Activated naive CD8-positive, alpha-beta T cell (primary cell): ENCODE measurements around the gene SHISA5.
"Not testable (repeated sequence)": the region's sequence is repeated elsewhere in the genome, so short reads cannot be mapped to it uniquely, and the experiment has no call there.

ENCODE experiments used
- H3K27ac Mint-ChIP-seq: one replicate; pipeline ENCODE4 v1.8.0; 2021; ENCODE audit warnings: mixed read lengths
- H3K27me3 Mint-ChIP-seq: one replicate; pipeline ENCODE4 v1.8.0; 2021; ENCODE audit warnings: mixed read lengths
- H3K36me3 Mint-ChIP-seq: one replicate; pipeline ENCODE4 v1.8.0; 2021; ENCODE audit warnings: mixed read lengths
- H3K4me1 Mint-ChIP-seq: one replicate; pipeline ENCODE4 v1.8.0; 2021; ENCODE audit warnings: low read depth, mixed read lengths
- H3K4me3 Mint-ChIP-seq: one replicate; pipeline ENCODE4 v1.8.0; 2021; ENCODE audit warnings: mild to moderate bottlenecking, mixed read lengths
- H3K9me3 Mint-ChIP-seq: one replicate; pipeline ENCODE4 v1.8.0; 2021; ENCODE audit warnings: low read depth, mixed read lengths

The SHISA5 gene

DNA sequence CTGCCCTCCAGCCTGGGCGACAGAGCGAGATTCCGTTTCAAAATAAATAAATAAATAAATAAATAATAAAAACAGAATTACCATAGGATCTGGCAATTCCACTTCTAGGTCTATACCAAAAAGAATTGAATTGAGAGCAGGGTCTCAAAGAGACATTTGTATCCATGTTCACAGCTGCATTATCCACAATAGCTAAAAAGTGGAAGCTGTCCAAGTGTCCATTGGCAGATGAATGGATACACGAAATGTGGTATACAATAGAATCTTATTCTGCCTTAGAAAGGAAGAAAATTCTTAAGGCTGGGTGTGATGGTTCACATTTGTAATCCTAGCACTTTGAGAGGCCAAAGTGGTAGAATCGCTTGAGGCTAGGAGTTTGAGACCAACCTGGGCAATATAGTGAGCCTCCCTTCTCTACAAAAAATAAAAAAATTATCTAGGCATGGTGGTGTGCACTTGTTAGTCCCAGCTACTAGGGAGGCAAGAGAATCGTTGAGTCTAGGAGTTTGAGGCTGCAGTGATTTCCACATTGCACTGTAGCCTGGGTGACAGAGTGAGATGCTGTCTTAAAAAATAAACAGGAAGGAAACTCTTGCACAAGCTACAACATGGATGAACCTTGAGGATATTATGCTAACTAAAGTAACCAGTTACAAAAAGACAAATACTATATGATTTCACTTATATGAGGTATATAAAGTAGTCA is 28.4 kb upstream of the SHISA5 start:
- no peaks in the 10 kb centered on the region for H3K27me3 Mint-ChIP-seq
- no peak overlapping the region for H3K4me3 Mint-ChIP-seq
- H3K27ac Mint-ChIP-seq = no peak overlapping the region
- H3K36me3 Mint-ChIP-seq = peaks cover 5% of the 10 kb centered on the region
- H3K9me3 Mint-ChIP-seq = no peaks in the 10 kb centered on the region
- peaks cover 7% of the 10 kb centered on the region for H3K4me1 Mint-ChIP-seq

DNA sequence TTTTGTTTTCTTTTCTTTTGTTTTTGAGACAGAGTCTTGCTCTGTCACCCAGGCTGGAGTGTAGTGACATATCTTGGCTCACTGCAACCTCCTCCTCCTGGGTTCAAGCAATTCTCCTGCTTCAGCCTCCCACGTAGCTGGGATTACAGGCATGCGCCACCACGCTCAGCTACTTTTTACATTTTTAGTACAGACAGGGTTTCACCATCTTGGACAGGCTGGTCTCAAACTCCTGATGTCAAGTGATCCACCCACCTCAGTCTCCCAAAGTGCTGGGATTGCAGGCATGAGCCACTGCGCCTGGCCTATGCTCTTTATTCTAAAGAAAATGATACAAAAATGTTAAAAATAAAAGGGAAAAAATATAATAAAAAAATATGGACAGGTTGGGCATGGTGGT is 26.7 kb upstream of the SHISA5 start:
- not testable (repeated sequence) for H3K36me3 Mint-ChIP-seq, H3K9me3 Mint-ChIP-seq, H3K27ac Mint-ChIP-seq, H3K4me1 Mint-ChIP-seq, H3K27me3 Mint-ChIP-seq, H3K4me3 Mint-ChIP-seq

DNA sequence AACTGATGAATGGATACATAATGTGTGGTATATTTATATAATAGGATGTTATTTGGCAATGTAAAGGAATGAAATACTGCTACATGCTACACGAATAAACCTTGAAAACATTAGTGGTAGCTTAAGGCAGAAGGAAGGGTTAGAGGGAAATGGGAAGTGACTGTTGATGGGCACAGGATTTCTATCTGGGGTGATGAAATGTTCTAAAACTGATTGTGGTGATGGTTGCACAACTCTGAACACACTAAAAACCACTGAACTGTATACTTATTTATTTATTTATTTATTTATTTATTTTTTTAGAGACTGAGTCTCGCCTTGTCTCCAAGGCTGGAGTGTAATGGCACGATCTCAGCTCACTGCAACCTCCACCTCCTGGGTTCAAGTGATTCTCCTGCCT is 24.8 kb upstream of the SHISA5 start:
- no peaks in the 10 kb centered on the region for H3K9me3 Mint-ChIP-seq
- H3K27ac Mint-ChIP-seq = no peak overlapping the region
- peaks cover 5% of the 10 kb centered on the region for H3K4me1 Mint-ChIP-seq
- no peaks in the 10 kb centered on the region for H3K27me3 Mint-ChIP-seq
- no peak overlapping the region for H3K4me3 Mint-ChIP-seq
- H3K36me3 Mint-ChIP-seq = peaks cover 2% of the 10 kb centered on the region

DNA sequence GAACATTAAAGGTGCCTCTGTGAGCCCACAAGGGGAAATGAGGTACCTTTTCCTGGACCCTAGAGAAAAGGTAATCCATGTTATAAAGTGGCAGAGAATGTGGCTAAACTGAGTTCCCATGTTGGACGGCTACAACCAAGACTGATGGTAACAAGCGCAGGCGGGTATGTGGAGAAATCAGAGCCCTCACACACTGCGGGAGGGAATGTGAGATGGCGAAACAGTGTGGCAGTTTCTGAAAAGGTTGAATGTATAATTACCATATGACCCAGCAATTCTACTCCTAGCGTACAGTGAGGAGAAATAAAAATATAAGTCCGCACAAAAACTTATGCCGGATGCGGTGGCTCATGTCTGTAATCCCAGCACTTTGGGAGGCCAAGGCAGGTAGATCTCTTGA is 24.1 kb upstream of the SHISA5 start:
- Mint-ChIP-seq H3K4me1 (peaks cover 5% of the 10 kb centered on the region), H3K27ac (no peak overlapping the region), H3K36me3 (peaks cover 2% of the 10 kb centered on the region), H3K4me3 (no peak overlapping the region), H3K9me3 (no peaks in the 10 kb centered on the region), H3K27me3 (no peaks in the 10 kb centered on the region)

DNA sequence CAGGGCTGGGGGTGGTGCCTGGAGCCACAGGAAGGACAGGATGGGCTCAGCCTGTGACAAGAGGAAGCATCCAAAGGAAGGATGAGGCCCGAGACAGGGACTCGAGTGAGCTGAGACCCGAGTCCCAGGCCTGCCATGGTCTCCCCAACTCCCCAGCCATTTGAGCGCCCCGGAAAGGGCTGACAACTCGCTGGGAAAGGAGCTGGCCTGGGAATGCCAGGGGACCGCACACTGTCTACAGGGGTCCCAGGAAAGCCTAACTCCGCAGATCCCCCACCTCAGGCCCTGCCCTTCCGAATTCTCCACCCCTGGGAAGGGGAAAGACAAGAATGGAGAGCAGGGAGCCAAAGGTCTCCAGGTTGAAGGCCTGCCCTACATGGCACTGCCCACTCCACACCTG is 21.0 kb upstream of the SHISA5 start:
- Mint-ChIP-seq H3K4me1 (peaks cover 3% of the 10 kb centered on the region), H3K27ac (no peak overlapping the region), H3K36me3 (no peaks in the 10 kb centered on the region), H3K27me3 (no peaks in the 10 kb centered on the region), H3K9me3 (no peaks in the 10 kb centered on the region), H3K4me3 (no peak overlapping the region)

DNA sequence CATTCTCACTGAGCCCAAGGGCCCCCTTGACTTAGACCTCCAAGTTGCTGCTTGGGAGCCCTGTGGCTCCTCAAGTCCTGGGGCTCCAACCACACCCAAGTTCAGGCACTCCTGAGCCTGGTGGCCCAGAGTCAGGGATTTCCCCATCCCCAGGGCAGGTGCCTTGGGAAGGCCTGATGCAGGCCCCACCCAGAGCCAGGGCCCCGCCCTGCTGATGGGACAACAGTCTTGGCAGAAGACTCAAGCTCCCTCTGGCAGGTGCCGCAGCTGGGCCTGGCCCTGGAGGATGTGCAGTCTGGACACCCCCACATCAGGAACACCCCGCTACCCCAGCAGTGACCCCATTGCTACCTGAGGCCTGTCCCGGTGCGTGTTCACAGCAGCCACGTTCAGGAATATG is 17.7 kb upstream of the SHISA5 start:
- H3K27me3 Mint-ChIP-seq = no peaks in the 10 kb centered on the region
- H3K36me3 Mint-ChIP-seq = no peaks in the 10 kb centered on the region
- H3K4me3 Mint-ChIP-seq = no peak overlapping the region
- no peak overlapping the region for H3K27ac Mint-ChIP-seq
- H3K4me1 Mint-ChIP-seq = peaks cover 36% of the 10 kb centered on the region
- H3K9me3 Mint-ChIP-seq = no peaks in the 10 kb centered on the region

DNA sequence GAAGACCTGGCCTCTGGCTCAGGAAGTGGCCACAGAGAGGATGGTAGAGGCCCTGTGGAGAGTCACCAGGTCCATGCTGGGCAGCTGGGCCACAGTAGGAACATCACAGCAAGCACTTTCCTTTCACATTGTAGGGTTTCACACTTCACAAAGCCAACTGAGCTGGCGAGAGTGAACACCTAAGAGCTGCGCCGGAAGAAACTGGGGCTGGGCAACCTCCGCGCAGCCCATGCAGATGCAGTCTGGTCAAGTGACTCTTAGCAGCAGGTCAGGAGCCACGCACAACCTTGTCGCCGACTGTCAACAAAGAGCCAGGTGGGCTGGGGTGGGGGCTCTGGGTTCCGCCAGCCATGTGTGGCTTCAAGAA is 15.3 kb upstream of the SHISA5 start:
- no peak overlapping the region for H3K27ac Mint-ChIP-seq
- H3K9me3 Mint-ChIP-seq = no peaks in the 10 kb centered on the region
- no peaks in the 10 kb centered on the region for H3K27me3 Mint-ChIP-seq
- no peak overlapping the region for H3K4me3 Mint-ChIP-seq
- no peaks in the 10 kb centered on the region for H3K36me3 Mint-ChIP-seq
- peaks cover 56% of the 10 kb centered on the region for H3K4me1 Mint-ChIP-seq

DNA sequence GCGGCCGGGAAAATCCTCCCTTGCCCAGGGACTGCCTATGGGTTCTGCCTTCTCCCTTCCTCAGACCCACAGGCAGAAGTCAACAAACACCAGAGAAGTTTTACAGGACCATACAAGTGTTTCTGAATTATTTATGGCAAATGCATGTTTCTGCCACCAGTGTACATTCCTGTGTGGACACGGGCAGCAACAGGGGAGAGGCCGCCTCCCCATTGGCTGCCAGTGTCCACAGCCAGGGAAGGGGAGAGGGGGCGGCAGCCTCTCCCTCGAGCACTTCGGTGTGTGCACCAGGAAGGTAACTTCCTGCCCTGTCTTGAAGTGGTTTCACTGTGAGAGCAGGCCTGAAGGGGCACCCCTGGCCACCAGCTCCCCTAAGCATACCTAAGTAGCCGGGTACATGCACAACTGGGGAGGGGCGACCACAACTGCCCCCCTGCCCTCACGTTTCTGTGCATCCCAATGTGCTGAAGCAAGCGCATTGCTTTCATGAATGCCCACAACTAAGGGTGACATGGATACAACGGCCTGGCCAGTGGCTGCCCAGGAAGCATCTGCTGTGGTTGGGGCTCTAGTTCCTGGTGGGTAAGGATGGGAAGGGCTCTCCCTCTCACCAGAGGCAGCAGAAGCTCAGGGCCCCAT is 14.8 kb upstream of the SHISA5 start:
- Mint-ChIP-seq H3K4me1 (peaks cover 61% of the 10 kb centered on the region), H3K36me3 (no peaks in the 10 kb centered on the region), H3K27me3 (no peaks in the 10 kb centered on the region), H3K9me3 (no peaks in the 10 kb centered on the region), H3K27ac (peak overlapping the region; percentile 22), H3K4me3 (peak overlapping the region; percentile 30)

DNA sequence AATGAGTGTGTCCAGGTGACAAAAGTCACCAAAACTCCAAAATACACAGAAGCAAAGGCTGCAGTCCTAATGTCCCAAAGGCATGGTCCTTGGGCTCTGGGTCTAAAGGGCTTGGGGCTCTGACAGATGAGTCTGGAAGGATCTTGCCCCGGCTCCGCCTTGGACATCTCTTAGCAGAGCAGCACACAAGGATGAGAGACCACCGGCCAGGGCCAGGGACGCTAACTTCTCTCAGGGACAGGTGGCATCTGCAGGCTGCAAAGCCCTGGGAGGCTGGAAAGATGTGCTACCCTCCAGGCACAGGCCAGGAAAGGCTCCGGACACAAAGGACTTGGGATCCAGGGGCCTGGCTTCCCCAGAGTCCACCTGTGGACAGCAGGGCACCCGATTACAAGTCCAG is 14.1 kb upstream of the SHISA5 start:
- no peaks in the 10 kb centered on the region for H3K27me3 Mint-ChIP-seq
- H3K4me3 Mint-ChIP-seq = no peak overlapping the region
- H3K27ac Mint-ChIP-seq = no peak overlapping the region
- no peaks in the 10 kb centered on the region for H3K9me3 Mint-ChIP-seq
- H3K4me1 Mint-ChIP-seq = peaks cover 63% of the 10 kb centered on the region
- no peaks in the 10 kb centered on the region for H3K36me3 Mint-ChIP-seq

DNA sequence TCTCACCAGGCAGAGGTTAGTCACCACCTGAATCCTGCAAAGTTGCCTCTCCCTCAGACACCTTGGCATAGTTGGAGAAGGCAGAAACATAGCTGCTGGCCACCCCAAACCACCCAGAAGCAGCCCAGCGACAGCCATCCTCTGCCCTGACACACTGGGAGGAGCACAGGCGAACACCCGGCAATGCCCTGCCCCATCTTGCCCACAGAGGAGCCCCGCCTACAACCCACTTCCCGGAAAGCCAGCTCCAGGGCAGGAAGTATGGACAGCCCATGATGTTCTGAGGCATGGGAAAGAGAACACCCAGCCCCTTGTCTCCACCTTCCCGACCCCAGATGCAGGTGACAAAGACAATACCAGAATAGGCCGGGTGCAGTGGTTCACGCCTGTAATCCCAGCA is 12.6 kb upstream of the SHISA5 start:
- H3K36me3 Mint-ChIP-seq = no peaks in the 10 kb centered on the region
- no peaks in the 10 kb centered on the region for H3K27me3 Mint-ChIP-seq
- no peak overlapping the region for H3K27ac Mint-ChIP-seq
- H3K4me1 Mint-ChIP-seq = peaks cover 68% of the 10 kb centered on the region
- no peaks in the 10 kb centered on the region for H3K9me3 Mint-ChIP-seq
- H3K4me3 Mint-ChIP-seq = no peak overlapping the region

DNA sequence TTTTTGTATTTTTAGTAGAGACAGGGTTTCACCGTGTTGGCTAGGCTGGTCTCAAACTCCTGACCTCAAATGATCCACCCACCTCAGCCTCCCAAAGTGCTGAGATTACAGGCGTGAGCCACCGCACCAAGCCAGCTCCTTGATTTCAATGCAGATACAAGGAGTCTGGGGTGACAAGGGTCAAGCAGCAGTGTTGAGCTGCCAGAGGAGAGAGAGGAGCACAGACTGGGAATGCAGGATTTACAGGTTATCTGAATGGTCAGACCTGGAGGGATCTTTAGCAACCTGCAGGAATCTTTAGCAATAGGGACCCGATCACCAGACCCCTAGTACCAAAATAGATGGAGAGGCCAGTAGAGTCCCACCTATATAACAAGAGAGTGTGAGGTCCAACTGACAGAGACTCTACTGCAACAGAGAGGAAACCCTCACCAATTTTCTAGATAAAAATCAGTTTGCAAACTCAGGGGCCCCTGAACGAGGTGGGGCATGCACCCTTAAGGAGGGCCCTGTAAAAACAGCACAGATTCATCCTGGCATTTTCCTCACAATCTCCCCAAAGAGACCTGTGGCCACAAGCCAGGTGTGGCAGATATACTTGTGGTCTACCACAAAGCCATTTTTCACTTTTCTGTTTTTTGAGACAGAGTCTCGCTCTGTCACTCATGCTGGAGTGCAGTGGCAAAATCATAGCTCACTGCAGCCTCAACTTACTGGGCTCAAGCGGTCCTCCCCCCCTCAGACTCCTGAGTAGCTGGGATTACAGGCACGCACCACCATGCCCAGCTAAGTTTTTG is 10.7 kb upstream of the SHISA5 start:
- no peaks in the 10 kb centered on the region for H3K27me3 Mint-ChIP-seq
- no peaks in the 10 kb centered on the region for H3K36me3 Mint-ChIP-seq
- peaks cover 68% of the 10 kb centered on the region for H3K4me1 Mint-ChIP-seq
- peak overlapping the region; percentile 34 for H3K4me3 Mint-ChIP-seq
- H3K27ac Mint-ChIP-seq = peak overlapping the region; percentile 41
- no peaks in the 10 kb centered on the region for H3K9me3 Mint-ChIP-seq

DNA sequence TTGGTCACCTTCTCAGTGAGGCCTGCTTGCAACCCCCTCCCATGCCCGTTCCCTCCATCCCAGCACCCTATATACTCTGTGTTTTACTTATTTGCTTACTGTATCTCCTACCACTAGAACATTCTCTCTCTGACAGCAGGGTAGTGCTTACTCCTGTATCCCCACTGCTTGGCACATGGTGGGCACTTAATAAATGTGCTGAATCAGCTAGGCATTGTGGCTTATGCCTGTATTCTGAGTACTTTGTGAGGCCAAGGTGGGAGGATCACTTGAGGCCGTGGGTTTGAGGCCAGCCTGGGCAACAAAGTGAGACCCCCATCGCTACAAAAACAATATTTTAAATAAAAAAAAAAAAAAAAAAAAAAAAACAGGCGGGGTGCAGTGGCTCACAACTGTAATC is 7.6 kb upstream of the SHISA5 start:
- Mint-ChIP-seq H3K9me3 (no peaks in the 10 kb centered on the region), H3K27ac (no peak overlapping the region), H3K36me3 (no peaks in the 10 kb centered on the region)

DNA sequence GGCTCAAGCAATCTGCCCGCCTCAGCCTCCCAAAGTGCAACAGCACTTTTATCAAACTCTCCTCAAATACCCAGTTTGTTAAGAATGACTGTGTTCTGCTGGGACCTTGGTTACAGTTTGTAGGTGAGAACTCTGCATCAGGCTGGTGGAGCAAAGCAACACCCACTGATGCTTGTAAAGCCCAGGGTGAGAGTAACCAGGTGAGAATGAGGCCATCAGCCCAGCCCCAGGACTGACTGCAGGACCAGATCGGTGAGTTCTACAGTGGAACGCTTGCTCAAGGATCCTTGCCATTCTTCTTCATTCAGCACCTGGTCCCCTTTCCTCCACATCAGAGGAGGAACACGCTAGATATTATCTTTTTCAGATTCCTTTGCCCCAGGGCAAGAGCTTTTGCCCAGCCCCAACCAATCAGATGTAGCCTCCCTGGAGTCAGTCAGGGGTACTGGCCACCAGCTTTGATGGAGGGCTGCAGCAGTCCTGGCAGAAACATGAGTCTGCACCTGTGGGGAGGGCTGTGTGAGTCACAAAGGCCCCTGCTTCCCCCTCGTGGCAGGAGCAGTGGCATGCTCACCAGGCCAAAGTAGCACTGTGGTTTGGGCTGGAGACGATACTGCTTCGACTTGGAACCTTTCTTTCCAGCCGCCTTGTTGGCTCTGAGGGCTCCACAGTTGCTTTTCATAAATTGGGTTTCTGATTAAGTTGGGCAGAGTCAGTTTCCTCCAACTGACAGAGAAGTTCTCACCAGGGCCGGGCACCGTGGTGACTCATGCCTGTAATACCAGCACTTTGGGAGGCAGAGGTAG is 3.5 kb upstream of the SHISA5 start:
- Mint-ChIP-seq H3K36me3 (no peaks in the 10 kb centered on the region), H3K9me3 (no peaks in the 10 kb centered on the region), H3K4me3 (peak overlapping the region; percentile 47), H3K27ac (peak overlapping the region; percentile 83), H3K27me3 (no peaks in the 10 kb centered on the region), H3K4me1 (peaks cover 44% of the 10 kb centered on the region)

More for the DNA sequence above, 7.6 kb upstream of the SHISA5 start:
- Mint-ChIP-seq H3K4me1 (peaks cover 51% of the 10 kb centered on the region), H3K27me3 (no peaks in the 10 kb centered on the region), H3K4me3 (no peak overlapping the region)

DNA sequence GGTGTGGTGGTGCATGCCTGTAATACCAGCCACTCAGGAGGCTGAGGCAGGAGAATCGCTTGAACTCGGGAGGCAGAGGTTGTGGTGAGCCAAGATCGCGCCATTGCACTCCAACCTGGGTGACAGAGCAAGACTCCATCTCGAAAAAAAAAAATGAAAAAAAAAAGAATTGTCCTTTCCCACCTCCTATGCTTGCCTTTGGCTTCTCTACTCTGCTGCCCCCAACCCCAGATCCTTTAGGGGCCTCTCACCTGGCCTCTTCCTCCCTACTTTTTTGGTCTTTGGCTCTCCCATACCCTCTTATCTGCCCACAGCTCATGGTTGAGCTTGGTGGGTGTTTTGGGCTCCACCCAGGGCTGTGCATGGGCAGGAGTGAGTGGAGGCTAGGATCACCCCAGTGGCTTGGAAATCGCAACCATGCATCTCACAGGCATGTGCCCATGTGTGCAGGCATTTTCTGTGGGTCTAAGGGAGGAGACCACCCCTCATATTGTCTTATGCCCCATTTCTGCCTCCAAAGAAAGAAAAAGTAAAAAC is 2.1 kb upstream of the SHISA5 start:
- H3K27ac Mint-ChIP-seq = peak overlapping the region; percentile 58
- H3K4me1 Mint-ChIP-seq = peaks cover 48% of the 10 kb centered on the region
- no peaks in the 10 kb centered on the region for H3K27me3 Mint-ChIP-seq
- no peaks in the 10 kb centered on the region for H3K9me3 Mint-ChIP-seq
- no peak overlapping the region for H3K4me3 Mint-ChIP-seq
- H3K36me3 Mint-ChIP-seq = no peaks in the 10 kb centered on the region
